GM18519 (cell line): ENCODE data around the gene LAMTOR3.
A peak's percentile ranks its signal among the peaks of the same experiment; 100 is the strongest.

Experiments used
- ATAC-seq: cut with Tn5 transposase; IDR thresholded peaks from one replicate; pipeline ENCODE4 v1.9.1; 2021; ENCODE audit warnings: mild to moderate bottlenecking, moderate library complexity; ENCODE audit not compliant: unreplicated experiment, low FRiP score

The LAMTOR3 gene, protein sequence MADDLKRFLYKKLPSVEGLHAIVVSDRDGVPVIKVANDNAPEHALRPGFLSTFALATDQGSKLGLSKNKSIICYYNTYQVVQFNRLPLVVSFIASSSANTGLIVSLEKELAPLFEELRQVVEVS

DNA sequence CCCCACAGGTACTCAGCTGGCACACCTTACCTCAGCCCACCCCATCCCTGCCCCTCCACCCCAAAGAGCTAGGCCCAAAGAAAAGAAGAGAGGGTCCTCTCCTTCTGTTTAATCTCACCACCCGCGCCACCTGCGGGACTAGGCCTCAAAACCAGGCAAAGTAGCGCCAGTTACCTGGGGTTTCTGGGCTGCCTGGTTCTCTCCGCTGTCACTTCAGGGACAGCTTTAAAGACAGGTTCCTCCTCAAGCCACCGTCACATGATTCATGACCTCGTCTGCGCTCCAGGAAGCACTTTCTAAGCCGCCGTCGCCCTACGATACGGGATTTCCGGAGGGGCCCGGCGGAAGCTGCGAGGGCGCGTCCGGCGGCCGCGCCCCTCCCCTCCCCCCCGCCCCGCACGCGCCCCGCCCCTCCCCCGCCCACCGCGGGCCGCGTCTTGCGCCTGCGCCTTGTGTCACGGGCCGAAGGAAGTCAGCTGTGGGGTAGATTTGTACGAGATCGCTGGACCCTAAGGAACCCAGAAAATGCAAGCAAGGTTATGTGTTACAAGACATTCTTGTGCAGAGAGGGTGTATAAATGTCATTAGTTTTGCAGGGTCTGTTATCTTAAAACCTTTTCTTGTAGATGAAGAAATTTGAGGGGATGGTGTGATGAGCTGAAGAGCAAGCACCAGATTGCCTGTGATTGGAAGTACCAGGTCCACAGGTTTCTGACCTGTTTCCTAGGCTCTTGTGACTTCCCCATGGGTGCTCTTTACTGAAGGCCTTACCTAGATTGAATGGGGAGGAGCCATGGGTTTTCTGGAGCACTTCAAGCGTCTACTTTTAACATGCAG lies at the start of gene LAMTOR3:
Gene LAMTOR3 (minus strand): TSS at position 267 of the 837 bp plus-strand sequence. CDS start 464 bp downstream, outside the sequence.
- ATAC-seq, result peak; percentile 99

DNA sequence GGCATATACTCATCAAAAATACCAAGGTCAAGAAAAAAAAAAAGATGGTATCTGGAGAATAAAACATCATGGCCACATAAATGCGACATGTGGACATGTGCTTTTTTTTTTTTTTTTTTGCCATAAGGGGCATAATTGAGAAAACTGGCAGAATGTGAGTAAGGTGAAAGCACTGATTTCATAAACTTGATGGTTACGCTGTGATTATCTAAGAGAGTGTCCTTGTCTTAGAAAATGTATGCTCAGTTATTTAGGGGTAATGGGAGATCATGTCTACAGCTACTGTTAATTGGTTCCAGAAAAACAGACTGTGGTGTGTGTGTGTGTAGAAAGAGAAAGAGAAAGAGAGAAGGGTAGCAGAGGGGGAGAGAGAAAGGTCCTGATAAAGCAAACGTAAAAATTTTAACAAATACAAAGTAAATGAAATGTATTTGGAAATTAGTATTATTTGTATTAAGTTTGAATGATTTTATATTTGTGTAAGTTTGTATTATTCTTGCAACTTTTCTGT lies 44.1 kb upstream of the LAMTOR3 start:
- no peak for ATAC-seq

DNA sequence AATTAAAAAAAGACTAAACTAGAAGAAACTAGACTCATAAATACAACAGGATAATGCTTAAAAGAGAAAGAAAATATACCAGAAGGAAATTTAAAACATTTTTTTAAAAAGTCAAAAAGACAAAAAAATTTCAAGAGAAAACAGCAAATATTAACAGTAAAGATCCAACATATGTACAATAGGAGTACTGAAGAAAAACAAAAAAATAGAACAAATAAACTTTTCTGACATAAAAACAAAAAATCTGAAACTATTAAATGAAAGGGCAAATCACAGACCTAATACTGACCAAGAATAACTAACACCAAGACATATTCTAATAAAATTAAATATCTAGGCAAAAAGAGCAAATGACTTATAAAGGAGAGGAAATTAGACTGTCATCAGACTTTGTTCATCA lies 40.7 kb upstream of the LAMTOR3 start:
- no peak for ATAC-seq

DNA sequence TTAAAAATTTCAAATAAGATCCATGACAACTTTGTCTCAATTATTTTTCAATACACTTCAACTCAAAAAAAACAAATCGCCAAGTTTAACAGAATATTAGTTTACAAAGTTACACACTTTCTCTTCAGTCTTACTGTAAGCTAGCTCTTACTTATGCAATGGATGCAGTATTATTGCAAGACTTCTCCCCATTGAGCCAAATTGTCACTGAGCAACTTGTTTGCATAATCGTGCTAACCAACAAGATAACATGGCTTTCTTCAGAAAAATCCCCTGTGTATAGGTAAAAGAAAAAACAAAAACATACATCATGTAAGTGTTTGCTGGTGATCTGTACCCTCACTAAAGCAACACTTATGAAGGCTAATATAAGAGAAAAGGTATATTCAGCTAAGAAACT lies 33.3 kb upstream of the LAMTOR3 start:
- no peak for ATAC-seq

DNA sequence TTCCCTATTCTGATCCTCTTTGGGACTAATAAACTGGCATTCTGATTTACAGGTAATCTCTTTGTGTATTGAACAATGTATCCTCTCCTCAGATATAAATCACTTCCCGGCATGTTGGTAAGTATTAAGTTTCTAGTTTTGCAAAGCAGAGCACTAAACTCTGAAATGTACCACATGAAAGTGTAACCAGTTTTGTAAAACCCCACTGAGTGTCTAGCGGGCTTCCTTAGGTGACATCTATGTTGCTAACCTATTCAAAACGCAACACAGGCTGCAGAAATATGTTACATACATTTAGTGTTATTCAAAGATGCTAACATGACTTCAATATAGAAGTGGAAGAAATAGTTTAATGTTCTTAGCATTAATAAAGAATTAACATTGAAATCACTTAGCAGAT lies 26.9 kb upstream of the LAMTOR3 start:
- ATAC-seq, result no peak

DNA sequence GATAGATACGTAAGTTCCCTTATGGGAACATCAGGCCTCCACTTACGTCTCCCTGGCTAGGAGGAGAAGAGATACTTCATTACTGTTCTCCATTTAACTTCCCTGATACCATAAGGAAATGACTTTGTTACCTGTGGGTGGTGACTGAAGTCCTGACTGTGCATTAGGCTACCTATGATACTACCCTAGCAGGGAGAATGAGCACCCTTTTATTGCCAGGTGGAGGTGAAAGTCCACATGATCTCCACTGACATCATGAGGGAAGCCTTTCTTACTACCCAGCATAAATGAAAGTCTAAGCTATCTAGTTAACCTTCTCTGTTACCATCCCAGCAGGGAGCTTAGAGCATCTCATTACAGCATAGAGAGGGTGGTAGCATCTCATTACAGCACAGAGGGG lies 24.4 kb upstream of the LAMTOR3 start:
- ATAC-seq, result no peak

DNA sequence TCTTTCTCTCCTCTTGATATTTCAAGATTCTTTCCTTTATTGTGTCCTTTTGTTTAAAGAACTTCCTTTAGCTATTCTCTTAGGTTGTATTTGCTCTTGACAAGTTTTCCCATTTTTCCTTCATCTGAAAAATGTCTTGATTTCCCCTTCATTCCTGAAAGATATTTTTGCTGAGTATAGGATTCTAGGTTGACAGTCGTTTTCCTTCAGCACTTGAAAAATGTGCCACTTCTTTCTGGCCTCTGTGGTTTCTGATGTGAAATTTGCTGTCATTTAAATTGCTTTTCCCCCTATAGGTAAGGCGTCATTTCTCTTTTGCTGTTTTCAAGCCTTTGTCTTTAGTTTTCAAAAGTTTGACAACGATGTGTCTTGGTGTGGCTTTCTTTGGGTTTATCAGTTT lies 23.3 kb upstream of the LAMTOR3 start:
- no peak for ATAC-seq

DNA sequence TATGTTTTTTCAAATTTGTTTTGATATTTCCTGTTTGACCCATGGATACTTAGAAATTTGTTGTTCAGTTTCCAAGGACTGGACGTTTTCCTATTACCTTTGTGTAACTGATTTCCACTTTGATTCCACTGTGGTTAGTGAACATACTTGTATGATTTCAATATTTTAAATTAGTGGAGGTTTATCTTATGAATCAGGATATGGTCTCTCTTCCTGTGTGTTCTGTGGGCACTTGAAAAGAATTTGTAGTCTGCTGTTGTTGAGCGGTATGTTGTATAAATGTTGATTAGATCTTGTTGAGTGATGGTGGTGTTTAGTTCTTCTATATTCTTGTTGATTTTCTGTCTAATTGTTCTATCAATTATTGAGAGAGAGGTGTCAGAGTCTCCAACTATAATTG lies 21.2 kb upstream of the LAMTOR3 start:
- ATAC-seq, result no peak

DNA sequence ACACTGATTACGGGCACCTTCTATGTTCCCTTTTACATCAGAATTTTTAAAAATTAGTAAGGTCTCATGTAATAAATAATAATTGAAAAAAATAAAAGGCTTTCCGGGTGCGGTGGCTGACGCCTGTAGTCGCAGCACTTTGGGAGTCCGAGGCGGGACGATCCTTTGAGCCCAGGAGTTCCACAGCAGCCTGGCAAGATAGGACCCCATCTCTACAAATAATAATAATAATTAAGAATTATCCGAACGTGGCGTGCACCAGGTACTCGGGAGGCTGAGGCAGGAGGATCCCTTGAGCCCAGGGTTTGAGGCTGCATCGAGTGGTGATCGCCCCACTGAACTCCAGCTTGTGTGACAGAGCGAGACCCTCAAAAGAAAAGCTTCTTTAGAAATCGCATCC lies 771 bp upstream of the LAMTOR3 start:
- no peak for ATAC-seq

DNA sequence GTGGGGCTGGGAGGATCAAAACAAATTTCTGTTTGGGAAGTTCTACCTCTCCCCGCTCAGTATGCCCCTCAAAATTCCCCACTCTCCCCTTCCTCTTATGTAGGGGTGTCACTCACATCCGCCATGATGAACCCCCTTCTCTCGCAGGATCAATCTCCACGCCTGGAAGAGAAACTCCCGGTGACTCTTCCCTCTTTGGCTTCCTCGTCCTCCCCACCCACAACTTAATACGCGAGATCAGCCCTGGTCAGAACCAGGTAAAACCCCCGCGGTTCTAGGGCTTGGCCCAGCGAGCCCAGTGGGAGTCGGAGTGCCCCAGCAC lies 427 bp downstream of the LAMTOR3 start:
- ATAC-seq, result no peak

DNA sequence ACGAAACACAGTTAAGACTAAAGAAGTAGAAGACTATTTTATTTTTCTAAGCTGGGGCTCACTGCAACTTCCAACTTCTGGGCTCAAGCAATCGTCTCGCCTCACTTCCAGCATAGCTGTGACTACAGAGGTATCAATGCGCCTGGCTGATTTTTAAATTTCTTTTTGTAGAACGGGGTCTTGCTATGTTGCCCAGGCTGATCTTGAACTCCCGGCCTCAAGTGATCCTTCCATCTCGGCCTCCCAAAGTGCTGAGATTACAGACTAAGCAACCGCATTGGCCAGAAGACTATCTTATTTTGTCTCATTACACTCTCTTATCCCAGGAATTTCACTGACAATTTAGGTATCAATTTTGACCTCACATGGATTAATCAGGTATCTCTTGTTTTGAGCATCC lies 1.2 kb downstream of the LAMTOR3 start:
- no peak for ATAC-seq

DNA sequence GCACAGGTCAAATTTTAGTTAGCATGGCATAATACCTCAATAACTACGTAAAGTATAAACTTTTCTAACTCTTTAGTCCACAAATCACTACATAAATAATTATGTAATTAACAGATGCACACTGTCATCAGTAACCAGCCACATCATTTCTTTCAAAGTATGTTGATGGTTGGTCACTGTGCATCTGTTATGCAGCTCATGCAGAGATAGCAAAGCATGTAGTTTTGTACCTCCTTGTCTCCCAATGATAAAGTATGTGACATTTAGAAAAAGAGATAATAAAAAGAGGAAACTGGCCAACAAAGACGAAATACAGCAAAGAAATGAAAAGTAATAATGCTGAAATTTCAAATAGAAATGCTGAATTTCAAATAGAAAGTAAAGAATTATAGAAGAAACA lies 2.9 kb downstream of the LAMTOR3 start:
- ATAC-seq, result no peak

DNA sequence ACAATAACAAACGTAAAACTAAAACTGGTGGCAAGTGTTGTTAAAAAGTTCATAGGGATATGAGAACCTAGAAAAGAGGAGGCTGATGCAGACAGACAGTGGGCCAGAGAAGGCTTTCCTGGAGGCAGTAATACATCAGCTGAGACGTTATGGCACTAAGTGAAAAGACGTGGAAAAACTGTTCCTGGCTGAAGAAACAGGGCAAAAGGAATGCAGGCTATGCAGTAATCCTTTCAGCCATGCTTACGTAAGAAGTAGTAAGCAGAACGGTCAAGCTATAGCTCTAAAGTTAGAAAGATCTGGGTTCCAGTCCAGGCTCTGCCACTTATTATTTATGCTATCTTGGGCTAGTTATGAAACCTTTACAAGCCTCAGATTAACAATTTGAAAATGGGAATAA lies 6.4 kb downstream of the LAMTOR3 start:
- no peak for ATAC-seq

DNA sequence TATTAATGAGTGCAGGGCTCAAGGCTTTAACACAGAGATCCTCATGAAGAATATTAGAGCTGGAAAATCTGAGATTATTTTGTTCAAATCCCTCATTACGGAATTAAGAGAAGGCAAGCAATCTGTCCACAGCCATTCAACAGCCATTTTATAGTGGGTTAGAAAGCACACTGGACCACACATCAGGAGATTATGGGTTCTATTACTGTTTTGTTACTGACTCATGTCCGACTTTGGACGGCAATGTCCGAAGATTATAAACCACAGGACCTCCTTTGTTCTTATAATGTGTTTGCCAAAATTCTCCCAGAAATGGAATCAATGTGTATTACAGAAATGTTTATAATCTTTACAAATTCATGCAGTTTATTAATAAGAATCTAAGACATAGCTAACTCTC lies 8.1 kb downstream of the LAMTOR3 start:
- ATAC-seq, result no peak

DNA sequence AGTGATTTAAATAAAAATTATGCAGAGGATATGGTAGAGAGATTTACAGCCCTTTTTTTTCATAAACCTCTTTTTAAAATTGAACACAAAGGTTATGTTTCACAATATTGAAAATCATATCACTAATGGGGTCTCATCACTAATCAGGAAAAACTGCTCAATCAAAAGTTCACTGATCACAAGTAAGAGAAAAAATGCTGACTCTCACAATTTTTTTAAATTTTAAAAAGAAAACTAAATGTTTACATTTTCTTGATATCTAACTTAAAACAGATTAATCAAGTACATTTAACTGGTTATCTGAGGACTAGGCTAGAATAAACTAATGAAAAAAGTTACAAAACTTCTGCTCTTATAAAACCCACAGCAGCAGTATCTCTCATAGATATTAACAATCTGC lies 8.5 kb downstream of the LAMTOR3 start:
- ATAC-seq, result no peak

DNA sequence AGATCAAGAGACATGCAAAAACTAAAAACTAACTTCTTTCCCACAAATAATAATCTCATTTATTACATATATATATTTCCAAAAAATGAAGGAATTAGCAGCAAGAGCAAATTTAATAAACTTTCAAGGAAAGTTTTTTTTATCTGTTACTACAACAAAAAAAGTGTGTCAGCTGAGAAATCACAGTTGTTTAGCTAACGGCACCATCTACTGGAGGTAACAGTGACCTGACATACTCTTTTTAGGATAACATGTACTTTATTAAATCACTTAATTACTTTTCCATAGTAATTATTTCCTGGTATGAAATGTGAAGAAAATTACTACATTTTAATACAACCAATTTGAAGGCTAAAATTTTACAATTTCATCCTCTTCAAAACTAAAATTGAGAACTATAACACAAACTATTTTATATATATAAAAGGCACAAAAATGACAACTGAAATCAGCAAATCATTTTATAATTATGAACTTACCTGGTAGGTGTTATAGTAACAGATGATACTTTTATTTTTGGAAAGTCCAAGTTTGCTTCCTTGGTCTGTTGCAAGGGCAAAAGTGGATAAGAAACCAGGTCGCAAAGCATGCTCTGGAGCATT lies 9.1 kb downstream of the LAMTOR3 start:
- no peak for ATAC-seq

DNA sequence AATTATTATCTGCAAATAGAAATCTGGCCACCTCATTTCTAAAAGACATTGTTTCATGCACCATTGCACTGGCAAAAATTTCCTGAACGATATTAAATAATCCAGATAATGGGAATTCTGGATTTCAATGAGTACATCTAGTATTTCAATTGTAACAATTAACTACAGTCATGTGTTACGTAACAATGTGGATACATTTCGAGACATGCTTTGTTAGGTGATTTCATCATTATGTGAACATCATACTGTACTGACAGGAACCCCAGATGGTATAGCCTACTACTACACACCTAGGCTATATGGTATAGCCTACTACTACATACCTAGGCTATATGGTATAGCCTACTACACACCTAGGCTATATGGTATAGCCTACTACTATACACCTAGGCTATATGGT lies 14.8 kb downstream of the LAMTOR3 start:
- no peak for ATAC-seq

DNA sequence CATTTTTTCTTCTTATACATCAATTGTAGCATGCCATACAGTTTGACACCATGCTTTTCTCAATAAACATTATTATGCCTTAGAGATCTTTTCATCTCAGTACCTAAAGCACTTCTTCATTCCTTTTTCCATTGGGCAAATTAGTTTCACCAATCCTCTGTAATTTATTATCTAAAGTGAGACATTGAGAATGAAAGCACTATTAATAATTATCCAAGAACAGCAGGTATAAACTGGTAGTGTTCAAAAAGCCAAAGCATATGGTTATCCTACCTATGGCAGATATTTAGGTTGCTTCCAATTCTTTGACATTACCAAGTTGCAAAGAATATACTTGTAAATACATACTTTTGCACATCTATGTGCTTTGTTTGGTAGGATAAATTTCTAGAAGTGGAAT lies 15.6 kb downstream of the LAMTOR3 start:
- ATAC-seq, result no peak

DNA sequence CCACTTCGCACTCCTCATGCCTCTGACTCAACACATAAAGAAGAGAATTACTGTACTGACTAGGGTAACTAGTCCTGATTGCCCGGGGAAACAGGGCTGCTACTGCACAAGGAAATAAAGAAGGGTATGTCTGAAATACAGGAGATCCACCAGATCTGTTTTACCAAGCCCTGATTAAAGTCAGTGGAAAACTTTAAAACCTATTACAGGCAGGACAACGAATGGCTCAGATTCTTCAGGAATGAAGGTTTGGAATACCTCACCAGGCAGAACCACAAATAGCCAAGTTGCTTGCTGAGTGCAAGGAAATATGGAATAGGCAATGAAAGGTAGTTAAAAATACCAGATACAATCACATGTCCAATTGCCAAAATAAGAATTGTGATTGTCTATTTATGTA lies 17.3 kb downstream of the LAMTOR3 start:
- ATAC-seq, result no peak

DNA sequence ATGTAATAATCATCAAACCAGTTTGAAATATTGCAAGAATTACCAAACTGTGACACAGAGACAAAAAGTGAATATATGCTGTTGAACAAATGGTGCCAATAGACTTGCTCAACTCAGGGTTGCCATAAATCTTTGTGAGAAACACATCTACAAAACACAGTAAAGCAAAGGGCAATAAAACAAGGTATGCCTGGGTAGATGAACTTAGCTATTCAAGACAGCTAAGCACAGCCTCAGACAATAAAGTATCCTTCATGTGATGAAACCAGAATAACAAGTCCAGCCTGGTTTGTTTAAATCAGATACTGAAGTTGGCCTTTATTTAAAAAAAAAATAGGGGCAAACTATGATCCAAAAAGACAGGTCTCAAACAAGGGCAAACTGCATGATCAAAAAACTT lies 19.2 kb downstream of the LAMTOR3 start:
- no peak for ATAC-seq

DNA sequence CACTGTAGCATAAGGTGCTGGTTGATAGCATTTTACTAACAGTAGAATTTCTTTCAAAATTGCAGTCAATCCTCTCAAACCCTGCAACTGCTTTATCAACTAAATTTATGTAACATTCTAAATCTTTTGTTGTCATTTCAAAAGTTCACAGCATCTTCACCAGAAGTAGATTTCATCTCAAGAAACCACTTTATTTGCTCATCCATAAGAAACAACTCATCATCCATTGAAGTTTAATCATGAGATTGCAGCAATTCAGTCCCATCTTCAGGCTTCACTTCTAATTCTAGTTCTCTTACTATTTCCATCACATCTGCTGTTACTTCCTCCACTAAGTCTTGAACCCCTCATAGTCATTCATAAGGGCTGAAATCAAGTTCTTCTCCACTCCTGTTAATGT lies 21.7 kb downstream of the LAMTOR3 start:
- no peak for ATAC-seq

DNA sequence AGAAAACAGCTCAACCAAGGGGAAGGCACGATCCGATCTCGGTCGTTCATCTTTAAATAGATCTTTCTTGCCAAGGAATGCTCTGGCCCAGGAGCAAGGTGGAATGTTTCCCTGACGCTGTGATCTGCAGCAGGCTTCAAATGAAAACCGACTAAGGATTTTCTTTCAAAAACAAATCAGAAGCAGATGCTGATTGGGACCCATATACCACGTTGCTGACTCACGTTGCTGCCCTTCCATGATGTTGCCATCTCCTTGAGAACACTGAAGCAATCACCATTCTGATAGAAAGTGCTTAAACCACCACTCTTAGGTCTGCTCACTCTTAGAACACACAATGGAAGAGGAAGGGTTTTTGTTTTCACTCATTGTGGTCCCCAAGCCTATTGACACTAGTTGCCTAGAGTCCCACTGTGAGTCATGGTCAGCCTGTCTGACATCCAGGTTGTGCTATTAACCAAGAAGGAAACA lies 26.1 kb downstream of the LAMTOR3 start:
- no peak for ATAC-seq
